Measurements from ENCODE around the gene SLC7A6.

The SLC7A6 gene

DNA sequence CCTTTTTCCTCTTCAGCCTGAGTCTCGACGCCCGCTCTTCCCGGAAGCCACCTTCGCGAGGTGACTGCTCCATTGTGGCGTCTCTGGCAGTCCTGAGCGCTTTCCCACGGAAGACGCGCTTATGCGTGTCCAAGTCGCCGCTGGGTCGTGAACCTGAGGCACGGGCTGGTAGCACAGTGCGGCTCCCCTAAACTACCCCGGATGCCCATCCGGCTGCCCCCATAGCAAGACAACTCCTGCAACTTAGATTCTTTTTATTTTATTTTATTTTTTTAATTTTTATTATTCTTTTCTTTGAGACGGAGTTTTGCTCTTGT, 26.3 kb upstream of the SLC7A6 start:
- peak overlapping the region; percentile 55 for H3K4me3 ChIP-seq (ENCODE audit: low read depth, low read length)
- TF ChIP-seq, protein P1, sequence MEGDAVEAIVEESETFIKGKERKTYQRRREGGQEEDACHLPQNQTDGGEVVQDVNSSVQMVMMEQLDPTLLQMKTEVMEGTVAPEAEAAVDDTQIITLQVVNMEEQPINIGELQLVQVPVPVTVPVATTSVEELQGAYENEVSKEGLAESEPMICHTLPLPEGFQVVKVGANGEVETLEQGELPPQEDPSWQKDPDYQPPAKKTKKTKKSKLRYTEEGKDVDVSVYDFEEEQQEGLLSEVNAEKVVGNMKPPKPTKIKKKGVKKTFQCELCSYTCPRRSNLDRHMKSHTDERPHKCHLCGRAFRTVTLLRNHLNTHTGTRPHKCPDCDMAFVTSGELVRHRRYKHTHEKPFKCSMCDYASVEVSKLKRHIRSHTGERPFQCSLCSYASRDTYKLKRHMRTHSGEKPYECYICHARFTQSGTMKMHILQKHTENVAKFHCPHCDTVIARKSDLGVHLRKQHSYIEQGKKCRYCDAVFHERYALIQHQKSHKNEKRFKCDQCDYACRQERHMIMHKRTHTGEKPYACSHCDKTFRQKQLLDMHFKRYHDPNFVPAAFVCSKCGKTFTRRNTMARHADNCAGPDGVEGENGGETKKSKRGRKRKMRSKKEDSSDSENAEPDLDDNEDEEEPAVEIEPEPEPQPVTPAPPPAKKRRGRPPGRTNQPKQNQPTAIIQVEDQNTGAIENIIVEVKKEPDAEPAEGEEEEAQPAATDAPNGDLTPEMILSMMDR (conservative IDR thresholded peaks at IDR 0.05; ENCODE audit: low read depth, low read length): no peak
- DNase-seq (ENCODE audit: low read depth): no peak

DNA sequence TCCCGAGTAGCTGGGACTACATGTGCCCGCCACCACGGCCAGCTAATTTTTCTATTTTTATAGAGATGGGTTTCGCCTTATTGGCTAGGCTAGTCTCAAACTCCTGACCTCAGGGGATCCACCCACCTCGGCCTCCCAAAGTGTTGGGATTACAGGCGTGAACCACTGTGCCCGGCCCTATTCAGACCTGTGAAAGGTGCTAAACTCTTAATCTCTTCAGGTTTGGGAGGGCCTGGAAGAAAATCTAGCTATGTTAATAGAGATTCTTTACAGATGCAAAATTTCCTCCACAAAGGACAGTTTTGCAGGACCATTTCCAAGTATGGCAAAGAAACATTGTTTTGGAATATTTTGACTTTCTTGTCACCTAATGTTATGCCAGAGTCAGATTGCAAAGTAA, 22.2 kb upstream of the SLC7A6 start:
- H3K4me3 ChIP-seq (ENCODE audit: low read depth, low read length): no peak overlapping the region
- DNase-seq (ENCODE audit: low read depth): no peak
- TF ChIP-seq, protein P1 (conservative IDR thresholded peaks at IDR 0.05; ENCODE audit: low read depth, low read length): no peak

DNA sequence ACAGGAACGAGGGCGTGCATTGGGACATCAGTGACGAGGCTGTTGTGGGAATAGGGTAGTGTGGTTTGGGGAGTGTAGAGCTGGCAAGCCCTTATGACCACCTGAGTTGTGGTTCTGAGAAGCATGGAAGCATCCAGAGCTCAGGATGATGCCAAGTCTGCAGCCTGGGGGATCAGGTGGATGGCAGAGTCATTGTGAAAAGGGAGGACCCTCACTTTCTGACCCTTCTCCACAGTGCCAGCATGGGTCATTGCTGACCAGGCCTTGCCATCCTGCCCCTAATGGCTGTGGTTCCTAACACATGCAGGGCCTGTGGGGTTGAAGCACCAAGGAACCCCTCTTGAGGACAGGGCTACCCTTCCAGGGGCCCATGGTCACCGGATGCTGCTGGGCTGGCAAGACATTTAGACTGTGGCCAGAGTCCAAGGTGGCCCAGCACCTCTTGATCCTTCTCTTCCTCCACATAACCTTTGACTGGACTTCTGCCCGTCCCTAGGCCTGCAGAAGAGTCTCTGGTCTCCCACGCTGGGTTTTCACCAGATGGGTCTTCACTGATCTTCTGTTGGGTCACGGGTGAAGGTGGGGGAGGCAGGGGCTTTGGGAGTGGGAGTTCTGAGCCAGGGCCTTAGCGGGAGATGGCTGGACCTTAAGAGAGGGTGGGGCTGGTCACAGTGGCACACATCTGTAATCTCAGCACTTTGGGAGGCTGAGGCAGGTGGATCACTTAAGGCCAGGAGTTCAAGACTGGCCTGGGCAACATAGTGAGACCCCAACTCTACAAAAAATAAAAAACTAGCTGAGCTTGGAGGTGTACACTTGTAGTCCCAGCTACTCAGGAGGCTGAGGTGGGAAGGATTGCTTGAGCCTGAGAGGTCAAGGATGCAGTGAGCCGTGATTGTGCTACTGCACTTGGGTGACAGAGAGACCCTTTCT, 21.1 kb upstream of the SLC7A6 start:
- no peak for DNase-seq (ENCODE audit: low read depth)
- H3K4me3 ChIP-seq (ENCODE audit: low read depth, low read length): no peak overlapping the region
- TF ChIP-seq, protein P1 (conservative IDR thresholded peaks at IDR 0.05; ENCODE audit: low read depth, low read length): no peak

DNA sequence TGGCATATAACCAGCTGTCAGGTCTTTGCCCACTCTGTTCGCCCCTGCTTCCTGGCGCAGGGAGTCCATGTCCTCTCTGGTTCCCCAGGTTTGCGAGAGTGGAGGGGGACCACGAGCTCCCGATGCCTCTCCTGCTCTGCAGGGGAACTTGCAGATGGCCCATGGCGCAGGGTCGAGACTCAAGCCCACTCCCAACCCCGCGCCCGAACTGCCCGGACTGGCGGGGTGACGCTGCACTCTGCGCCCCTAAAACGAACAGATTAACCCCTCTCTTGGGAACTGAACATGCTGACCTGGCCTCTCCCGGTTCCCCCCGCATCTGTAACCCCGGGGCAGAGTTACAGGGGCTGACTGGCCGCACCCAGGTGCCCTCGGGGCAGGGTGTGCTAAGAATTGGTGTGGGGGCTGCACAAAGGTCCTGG, 19.8 kb upstream of the SLC7A6 start:
- TF ChIP-seq, protein P1 (conservative IDR thresholded peaks at IDR 0.05; ENCODE audit: low read depth, low read length): no peak
- DNase-seq (ENCODE audit: low read depth): no peak
- H3K4me3 ChIP-seq (ENCODE audit: low read depth, low read length): peak overlapping the region; percentile 98

DNA sequence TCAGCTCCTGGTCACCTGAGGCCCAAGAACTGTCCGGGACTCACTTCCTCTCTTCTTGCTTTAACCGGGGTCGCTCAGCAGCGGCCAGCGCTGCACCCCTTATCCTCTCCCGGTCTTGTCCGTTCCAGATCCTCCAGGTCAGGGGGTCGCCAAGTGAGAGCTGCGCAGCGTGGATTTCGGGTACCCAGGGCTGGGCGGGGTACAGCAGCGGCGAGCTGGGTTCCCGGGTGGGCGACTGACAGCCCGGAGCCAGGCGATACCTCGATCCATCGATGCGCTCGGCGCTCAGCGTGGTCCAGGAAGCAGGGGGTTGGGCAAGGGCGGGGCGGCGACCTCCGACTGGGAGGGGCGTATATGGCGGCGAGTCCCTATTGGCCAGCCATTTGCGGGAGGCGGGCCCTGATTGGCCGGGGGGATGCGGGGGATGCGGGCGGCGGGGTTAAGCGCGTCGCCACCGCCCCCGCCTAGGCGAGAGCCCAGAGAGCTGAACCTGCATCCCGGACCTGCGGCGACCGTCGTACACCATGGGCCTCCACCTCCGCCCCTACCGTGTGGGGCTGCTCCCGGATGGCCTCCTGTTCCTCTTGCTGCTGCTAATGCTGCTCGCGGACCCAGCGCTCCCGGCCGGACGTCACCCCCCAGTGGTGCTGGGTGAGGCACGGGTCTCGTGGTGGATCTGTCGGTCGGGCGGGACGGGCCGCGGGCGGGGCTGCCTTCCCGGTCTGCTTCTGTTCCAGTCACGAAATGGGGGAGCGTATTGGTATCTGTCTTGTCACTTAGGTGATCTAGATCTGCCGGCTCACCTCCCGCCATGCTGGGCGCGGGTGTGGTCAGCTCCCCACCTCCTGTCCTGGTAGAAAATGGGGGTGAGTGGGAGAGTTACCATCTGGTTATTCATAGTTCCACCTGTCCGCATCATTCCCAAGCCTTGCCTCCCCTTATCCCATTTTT, 19.1 kb upstream of the SLC7A6 start, which contains the start of gene PLA2G15:
Gene PLA2G15, plus strand, starts transcription at position 471 of the 951 bp plus-strand sequence. Its CDS starts 54 bp downstream, at position 525.
- DNase-seq (ENCODE audit: low read depth): peak; percentile 97
- TF ChIP-seq, protein P1 (conservative IDR thresholded peaks at IDR 0.05; ENCODE audit: low read depth, low read length): no peak
- H3K4me3 ChIP-seq (ENCODE audit: low read depth, low read length): peak within 1 kb of the TSS; percentile 98

DNA sequence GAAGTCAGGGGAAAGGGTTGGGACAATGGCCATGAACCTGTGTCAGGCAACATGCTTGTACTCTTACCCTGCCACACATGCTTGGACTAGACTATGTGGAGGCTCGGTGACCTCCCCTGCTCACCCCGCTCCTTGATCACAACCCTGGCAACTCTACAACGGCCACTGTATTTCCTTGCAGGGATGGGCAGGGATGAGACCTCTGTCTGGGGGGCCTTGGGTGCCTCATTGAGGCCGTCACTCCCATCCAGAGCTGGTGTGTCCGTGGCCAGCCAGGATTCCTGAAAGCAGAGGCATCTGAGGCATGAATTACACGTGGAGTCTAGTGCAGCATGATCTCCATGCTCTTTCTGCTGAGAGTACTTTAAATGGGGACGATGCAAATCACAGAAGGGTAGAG, 18.2 kb upstream of the SLC7A6 start:
- TF ChIP-seq, protein P1 (conservative IDR thresholded peaks at IDR 0.05; ENCODE audit: low read depth, low read length): no peak
- peak overlapping the region; percentile 98 for H3K4me3 ChIP-seq (ENCODE audit: low read depth, low read length)
- DNase-seq (ENCODE audit: low read depth): no peak

All from choroid plexus epithelial cell (primary cell).